Mesothelial cell of epicardium (in vitro differentiated cells): ENCODE measurements around the gene CDH20. TPM values are rescaled to one million over a fixed set of nuclear protein-coding genes. Genes with fewer than 3 reads are reported as not detected.

Experiments used
- DNase-seq, 2 experiments: peaks; one replicate each; pipeline ENCODE4 v3.0.0; 2021; ENCODE audit warnings: low spot score in 2 of 2; ENCODE audit not compliant: unreplicated experiment in 2 of 2
- H3K27ac Mint-ChIP-seq: 2 replicates; pipeline ENCODE4 v1.8.0; 2021; ENCODE audit warnings: mixed read lengths
- H3K27me3 Mint-ChIP-seq: 2 replicates; pipeline ENCODE4 v1.8.0; 2021; ENCODE audit warnings: low read depth, mixed read lengths
- H3K36me3 Mint-ChIP-seq: 2 replicates; pipeline ENCODE4 v1.8.0; 2021; ENCODE audit warnings: mixed read lengths
- H3K4me1 Mint-ChIP-seq: 2 replicates; pipeline ENCODE4 v1.8.0; 2021; ENCODE audit warnings: mixed read lengths
- H3K4me3 Mint-ChIP-seq: 2 replicates; pipeline ENCODE4 v1.8.0; 2021; ENCODE audit warnings: mild to moderate bottlenecking, moderate library complexity, mixed read lengths
- H3K9me3 Mint-ChIP-seq: 2 replicates; pipeline ENCODE4 v1.8.0; 2021; ENCODE audit warnings: mixed read lengths
- total RNA-seq: library from RNA; stranded (reverse); gene quantifications from 3 replicates; pipeline ENCODE4 v1.2.1, GENCODE V29; 2021
- TF ChIP-seq, protein P1 (sequence below): fragments of 200-600 bp; sonication (generic); IDR thresholded peaks from one replicate; pipeline ENCODE4 v1.5.0; 2021; ENCODE audit warnings: antibody characterized with exemption; ENCODE audit not compliant: unreplicated experiment

The CDH20 gene
- total RNA-seq, 1 donor from 2014 or later: 0.89 TPM

DNA sequence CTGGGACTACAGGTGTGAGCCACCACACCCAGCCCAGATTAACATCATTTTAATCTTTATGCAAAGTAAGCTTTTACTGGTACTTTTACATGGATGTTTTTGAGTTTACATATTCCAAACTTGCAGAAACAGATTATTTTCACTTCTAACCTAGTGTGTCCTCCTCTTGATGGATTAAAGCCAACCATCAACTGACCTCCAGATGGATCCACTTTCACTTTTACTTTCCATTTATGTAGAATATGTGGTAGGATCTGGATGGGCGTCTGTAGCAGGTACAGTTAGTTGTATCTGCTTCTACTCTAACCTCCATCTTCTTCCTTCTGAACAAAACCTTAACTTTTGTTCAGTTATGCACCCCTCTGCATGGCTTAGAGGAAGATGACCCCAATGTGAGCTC, 264.1 kb downstream of the CDH20 start:
- no peak overlapping the region for H3K27ac Mint-ChIP-seq
- H3K4me1 Mint-ChIP-seq: peaks cover 23% of the 10 kb centered on the region
- TF ChIP-seq, protein P1, sequence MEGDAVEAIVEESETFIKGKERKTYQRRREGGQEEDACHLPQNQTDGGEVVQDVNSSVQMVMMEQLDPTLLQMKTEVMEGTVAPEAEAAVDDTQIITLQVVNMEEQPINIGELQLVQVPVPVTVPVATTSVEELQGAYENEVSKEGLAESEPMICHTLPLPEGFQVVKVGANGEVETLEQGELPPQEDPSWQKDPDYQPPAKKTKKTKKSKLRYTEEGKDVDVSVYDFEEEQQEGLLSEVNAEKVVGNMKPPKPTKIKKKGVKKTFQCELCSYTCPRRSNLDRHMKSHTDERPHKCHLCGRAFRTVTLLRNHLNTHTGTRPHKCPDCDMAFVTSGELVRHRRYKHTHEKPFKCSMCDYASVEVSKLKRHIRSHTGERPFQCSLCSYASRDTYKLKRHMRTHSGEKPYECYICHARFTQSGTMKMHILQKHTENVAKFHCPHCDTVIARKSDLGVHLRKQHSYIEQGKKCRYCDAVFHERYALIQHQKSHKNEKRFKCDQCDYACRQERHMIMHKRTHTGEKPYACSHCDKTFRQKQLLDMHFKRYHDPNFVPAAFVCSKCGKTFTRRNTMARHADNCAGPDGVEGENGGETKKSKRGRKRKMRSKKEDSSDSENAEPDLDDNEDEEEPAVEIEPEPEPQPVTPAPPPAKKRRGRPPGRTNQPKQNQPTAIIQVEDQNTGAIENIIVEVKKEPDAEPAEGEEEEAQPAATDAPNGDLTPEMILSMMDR: no peak
- DNase-seq: no peak
- H3K27me3 Mint-ChIP-seq: peaks cover 37% of the 10 kb centered on the region
- H3K4me3 Mint-ChIP-seq: no peak overlapping the region
- no peaks in the 10 kb centered on the region for H3K36me3 Mint-ChIP-seq
- peaks cover 3% of the 10 kb centered on the region for H3K9me3 Mint-ChIP-seq

DNA sequence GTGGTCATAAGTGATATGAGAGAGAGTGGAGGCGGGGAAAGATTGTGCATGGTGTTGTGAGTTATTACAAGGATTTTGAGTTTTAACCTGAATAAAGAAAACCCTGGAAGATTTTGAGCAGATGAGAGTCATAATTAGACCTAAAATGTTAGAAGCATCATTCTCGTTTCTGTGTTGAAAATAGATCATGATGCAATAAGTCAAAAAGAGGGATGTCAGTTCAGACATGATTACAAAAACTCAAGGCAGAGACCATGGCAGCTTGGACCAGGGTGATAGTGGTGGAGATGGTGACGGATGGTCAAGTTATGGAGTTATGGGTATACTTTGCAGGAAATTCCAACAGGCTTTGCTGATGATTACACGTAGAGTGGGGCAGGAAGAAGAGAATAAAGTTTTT, 267.2 kb downstream of the CDH20 start:
- DNase-seq: no peak
- Mint-ChIP-seq H3K4me3 (no peak overlapping the region), H3K36me3 (no peaks in the 10 kb centered on the region), H3K4me1 (peaks cover 22% of the 10 kb centered on the region), H3K27ac (no peak overlapping the region), H3K27me3 (peaks cover 60% of the 10 kb centered on the region), H3K9me3 (no peaks in the 10 kb centered on the region)
- TF ChIP-seq, protein P1: no peak

DNA sequence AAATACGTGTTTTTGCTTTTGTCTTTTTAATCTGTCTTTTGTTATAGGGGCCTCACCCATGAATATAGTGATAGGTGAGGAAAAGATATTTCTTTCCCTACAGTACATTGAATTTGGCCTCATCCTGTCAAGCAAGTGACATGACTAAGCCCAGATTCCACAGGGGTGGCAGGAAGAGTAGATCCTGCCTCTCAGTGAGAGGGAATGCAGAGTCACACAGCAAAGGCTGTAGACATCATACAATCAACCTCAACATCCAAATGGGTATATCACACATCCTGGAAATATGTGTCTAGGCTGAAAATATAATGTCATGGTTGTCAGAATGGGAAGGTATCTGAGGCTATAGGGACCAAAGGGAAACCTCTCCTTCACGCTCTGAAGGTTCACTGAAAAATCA, 269.6 kb downstream of the CDH20 start:
- H3K27me3 Mint-ChIP-seq: peaks cover 78% of the 10 kb centered on the region
- TF ChIP-seq, protein P1: no peak
- no peak overlapping the region for H3K4me3 Mint-ChIP-seq
- no peaks in the 10 kb centered on the region for H3K9me3 Mint-ChIP-seq
- H3K4me1 Mint-ChIP-seq: peaks cover 24% of the 10 kb centered on the region
- H3K36me3 Mint-ChIP-seq: no peaks in the 10 kb centered on the region
- no peak overlapping the region for H3K27ac Mint-ChIP-seq
- no peak for DNase-seq
